Ishikawa (cell line): ENCODE data around the gene DPH2.

Experiments
- CEBPB ChIP-seq: IDR thresholded peaks from 2 replicates; pipeline ENCODE4 v1.6.1; 2012
- CREB1 ChIP-seq: IDR thresholded peaks from 2 replicates; pipeline ENCODE4 v1.6.1; 2012; ENCODE audit warnings: low read depth
- EGR1 ChIP-seq: IDR thresholded peaks from 2 replicates; pipeline ENCODE4 v1.6.1; 2012
- EP300 ChIP-seq: IDR thresholded peaks from 2 replicates; pipeline ENCODE4 v1.6.1; 2012; ENCODE audit warnings: borderline replicate concordance
- FOXM1 ChIP-seq: IDR thresholded peaks from 2 replicates; pipeline ENCODE4 v1.6.1; 2012; ENCODE audit warnings: low read depth, borderline replicate concordance
- NFIC ChIP-seq: IDR thresholded peaks from 2 replicates; pipeline ENCODE4 v1.6.1; 2012
- RAD21 ChIP-seq: IDR thresholded peaks from 2 replicates; pipeline ENCODE4 v1.6.1; 2012; ENCODE audit warnings: low read depth
- TAF1 ChIP-seq: IDR thresholded peaks from 2 replicates; pipeline ENCODE4 v1.6.1; 2012; ENCODE audit warnings: low read depth, mild to moderate bottlenecking
- TCF12 ChIP-seq: IDR thresholded peaks from 2 replicates; pipeline ENCODE4 v1.6.1; 2012; ENCODE audit warnings: low read depth
- TEAD4 ChIP-seq: IDR thresholded peaks from 2 replicates; pipeline ENCODE4 v1.6.1; 2012
- YY1 ChIP-seq: IDR thresholded peaks from 2 replicates; pipeline ENCODE4 v1.6.1; 2012; ENCODE audit warnings: low read depth
- ZBTB7A ChIP-seq: IDR thresholded peaks from 2 replicates; pipeline ENCODE4 v1.6.1; 2012; ENCODE audit warnings: low read depth
- TF ChIP-seq, protein P1 (sequence below): IDR thresholded peaks from 2 replicates; pipeline ENCODE4 v1.6.1; 2012
- TF ChIP-seq, protein P2 (sequence below): IDR thresholded peaks from 2 replicates; pipeline ENCODE4 v1.6.1; 2012
- TF ChIP-seq, protein P3 (sequence below): IDR thresholded peaks from 2 replicates; pipeline ENCODE4 v1.6.1; 2012; ENCODE audit warnings: low read depth, mild to moderate bottlenecking

DPH2 gene

DNA sequence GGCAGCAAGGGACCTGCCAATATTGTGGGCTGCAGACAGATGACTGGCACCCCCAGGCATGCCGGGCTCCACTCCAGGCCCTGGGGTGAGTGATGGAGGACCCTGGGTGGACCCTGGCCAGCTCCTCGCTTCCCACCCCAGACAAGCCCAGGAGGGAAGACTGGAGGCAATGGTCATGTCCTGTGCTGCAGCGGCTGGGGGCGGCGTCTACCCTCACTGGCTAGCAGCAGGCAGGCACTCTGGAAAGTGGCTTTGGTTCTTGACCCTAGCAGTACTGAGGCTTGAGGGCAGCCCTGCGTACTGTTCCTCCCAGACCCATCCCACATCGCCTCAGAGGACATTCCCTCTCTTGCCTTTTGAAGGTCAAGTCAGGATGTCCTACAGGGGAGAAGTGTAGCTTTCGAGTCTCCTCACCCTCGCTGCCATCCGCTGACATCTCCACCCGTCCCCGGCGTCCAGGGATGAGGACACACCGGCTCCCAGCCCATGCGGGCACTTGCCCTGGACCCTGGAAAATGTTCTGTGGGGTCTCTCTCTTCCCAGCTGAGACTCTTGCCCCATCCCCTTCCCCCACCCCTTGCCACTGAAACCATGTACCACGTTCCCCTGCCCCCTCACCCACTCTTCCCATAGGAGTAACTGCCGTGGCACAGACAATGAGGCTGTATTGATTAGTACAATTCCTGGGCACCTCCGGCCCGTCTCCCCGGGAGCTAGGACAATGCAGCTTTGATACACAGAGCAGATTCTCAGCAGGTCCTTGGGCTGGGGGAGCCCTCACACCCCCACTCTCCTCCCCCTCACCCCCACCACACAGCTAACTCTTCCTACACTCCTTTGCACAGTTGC is 46.5 kb downstream of the DPH2 start:
- TF ChIP-seq EGR1 (no peak), CEBPB (no peak), NFIC (no peak), TCF12 (no peak), RAD21 (no peak), TAF1 (no peak), TEAD4 (no peak), EP300 (no peak), ZBTB7A (no peak), CREB1 (no peak)
- TF ChIP-seq, protein P1, sequence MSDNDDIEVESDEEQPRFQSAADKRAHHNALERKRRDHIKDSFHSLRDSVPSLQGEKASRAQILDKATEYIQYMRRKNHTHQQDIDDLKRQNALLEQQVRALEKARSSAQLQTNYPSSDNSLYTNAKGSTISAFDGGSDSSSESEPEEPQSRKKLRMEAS: no peak
- TF ChIP-seq, protein P2, sequence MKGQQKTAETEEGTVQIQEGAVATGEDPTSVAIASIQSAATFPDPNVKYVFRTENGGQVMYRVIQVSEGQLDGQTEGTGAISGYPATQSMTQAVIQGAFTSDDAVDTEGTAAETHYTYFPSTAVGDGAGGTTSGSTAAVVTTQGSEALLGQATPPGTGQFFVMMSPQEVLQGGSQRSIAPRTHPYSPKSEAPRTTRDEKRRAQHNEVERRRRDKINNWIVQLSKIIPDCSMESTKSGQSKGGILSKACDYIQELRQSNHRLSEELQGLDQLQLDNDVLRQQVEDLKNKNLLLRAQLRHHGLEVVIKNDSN: no peak
- TF ChIP-seq, protein P3, sequence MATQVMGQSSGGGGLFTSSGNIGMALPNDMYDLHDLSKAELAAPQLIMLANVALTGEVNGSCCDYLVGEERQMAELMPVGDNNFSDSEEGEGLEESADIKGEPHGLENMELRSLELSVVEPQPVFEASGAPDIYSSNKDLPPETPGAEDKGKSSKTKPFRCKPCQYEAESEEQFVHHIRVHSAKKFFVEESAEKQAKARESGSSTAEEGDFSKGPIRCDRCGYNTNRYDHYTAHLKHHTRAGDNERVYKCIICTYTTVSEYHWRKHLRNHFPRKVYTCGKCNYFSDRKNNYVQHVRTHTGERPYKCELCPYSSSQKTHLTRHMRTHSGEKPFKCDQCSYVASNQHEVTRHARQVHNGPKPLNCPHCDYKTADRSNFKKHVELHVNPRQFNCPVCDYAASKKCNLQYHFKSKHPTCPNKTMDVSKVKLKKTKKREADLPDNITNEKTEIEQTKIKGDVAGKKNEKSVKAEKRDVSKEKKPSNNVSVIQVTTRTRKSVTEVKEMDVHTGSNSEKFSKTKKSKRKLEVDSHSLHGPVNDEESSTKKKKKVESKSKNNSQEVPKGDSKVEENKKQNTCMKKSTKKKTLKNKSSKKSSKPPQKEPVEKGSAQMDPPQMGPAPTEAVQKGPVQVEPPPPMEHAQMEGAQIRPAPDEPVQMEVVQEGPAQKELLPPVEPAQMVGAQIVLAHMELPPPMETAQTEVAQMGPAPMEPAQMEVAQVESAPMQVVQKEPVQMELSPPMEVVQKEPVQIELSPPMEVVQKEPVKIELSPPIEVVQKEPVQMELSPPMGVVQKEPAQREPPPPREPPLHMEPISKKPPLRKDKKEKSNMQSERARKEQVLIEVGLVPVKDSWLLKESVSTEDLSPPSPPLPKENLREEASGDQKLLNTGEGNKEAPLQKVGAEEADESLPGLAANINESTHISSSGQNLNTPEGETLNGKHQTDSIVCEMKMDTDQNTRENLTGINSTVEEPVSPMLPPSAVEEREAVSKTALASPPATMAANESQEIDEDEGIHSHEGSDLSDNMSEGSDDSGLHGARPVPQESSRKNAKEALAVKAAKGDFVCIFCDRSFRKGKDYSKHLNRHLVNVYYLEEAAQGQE: no peak

DNA sequence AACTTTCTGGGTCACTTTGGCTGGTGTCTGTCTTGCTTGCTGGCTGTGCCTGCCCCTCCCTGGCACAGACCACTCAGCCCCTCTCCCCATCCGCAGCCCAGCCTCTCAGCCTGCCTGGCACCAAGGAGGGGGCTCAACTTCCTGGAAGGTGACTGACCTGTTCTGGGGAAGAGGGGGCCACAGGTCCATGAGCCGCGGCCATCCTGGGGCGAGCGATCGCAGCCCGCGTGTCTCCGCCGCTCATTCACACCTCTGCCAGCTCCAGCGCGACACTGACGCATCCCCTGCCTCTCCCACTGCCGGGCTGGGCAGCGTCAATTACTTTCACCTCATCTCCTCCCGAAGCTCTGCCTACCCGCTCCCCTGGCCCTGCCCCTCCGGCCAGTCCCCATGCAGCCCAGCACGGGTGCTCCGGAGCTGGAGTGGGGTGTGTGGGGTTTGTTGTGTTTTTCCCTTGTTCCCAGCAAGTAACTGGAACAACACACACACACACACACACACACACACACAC is 47.1 kb downstream of the DPH2 start:
- TF ChIP-seq RAD21: no peak
- TF ChIP-seq TCF12: no peak
- TF ChIP-seq TEAD4: no peak
- TF ChIP-seq YY1: no peak
- TF ChIP-seq NFIC: no peak

DNA sequence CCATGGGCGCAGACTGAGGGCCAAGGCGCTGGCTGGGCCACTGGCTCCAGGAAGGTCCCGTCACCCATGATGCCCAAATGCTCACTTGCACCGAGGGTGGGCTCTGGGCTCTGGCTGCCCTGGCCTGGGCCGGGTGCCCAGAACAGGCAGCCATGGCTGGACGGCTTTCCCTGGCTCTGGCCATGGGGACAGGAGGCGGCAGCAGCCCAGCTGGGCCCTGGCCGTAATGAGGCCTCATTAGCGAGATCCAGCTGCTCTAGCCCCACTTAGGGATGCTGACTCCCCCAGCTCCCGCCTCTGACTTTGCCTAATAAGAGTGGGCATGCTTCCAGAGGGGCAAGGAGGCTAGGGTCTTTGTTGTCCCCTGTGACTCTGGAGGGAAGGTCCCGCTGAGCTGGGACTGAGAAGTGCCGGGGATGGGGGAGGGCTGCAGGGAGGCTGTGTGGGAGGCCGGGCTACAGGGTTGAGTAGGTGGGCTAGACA is 49.7 kb downstream of the DPH2 start:
- no peak for TF ChIP-seq YY1
- TF ChIP-seq EGR1: no peak
- no peak for TF ChIP-seq RAD21
- no peak for TF ChIP-seq CREB1
- no peak for TF ChIP-seq CEBPB
- no peak for TF ChIP-seq TCF12
- no peak for TF ChIP-seq EP300
- no peak for TF ChIP-seq NFIC
- TF ChIP-seq TEAD4: no peak
- TF ChIP-seq, protein P2: no peak
- TF ChIP-seq, protein P3: no peak
- TF ChIP-seq ZBTB7A: no peak
- no peak for TF ChIP-seq FOXM1
- no peak for TF ChIP-seq TAF1
- TF ChIP-seq, protein P1: no peak

DNA sequence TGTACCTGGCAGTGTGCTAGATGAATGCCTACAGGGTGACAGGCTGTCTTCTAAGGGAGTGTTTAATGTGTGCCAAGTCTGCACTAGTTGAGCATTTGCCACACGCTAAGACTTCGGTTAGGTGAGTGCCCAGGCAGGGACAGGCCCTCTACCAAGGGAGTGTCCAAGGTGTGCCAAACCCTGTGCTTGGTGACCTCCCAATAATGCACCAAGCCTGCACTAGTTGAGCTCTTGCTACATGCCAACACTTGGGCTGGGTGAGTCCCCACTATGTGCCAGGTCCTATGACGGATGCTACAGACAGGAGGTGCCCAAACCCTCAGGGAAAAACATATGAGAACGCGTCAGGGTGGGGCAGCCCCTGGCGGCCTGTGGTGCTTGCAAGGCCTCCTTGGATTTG is 50.7 kb downstream of the DPH2 start:
- TF ChIP-seq EGR1 (no peak), TEAD4 (no peak)
- TF ChIP-seq, protein P3: no peak
